Uterus (tissue), 4 donors: ENCODE results near the gene ZSCAN1. TPM values are rescaled to one million over a fixed set of nuclear protein-coding genes. Genes with fewer than 3 reads are reported as not detected.

ENCODE experiments used
- DNase-seq, 2 donors: peaks; one replicate each; pipeline ENCODE4 v3.0.0-alpha.2; 2019 to 2020
- H3K27ac ChIP-seq, 2 donors: fragments of 200-600 bp; sonication (generic); 1 replicate in 1 of 2; 2 replicates in 1 of 2; pipeline ENCODE4 v1.5.1; 2016 to 2018
- H3K27me3 ChIP-seq, 2 donors: fragments of 200-600 bp; sonication (generic); one replicate each; pipeline ENCODE4 v1.5.1; 2018 to 2019; ENCODE audit warnings: control low read depth in 1 of 2
- H3K36me3 ChIP-seq, 2 donors: fragments of 200-600 bp; sonication (generic); one replicate each; pipeline ENCODE4 v1.5.1; 2019; ENCODE audit warnings: control low read depth in 1 of 2
- H3K4me1 ChIP-seq, 2 donors: fragments of 200-600 bp; sonication (generic); one replicate each; pipeline ENCODE4 v1.5.1; 2018 to 2019; ENCODE audit warnings: control low read depth in 1 of 2
- H3K4me3 ChIP-seq, 2 donors: fragments of 200-600 bp; sonication (generic); 1 replicate in 1 of 2; 2 replicates in 1 of 2; pipeline ENCODE4 v1.5.1; 2018 to 2019; ENCODE audit warnings: mild to moderate bottlenecking in 1 of 2
- H3K9me3 ChIP-seq, 2 donors: fragments of 200-600 bp; sonication (generic); one replicate each; pipeline ENCODE4 v1.5.1; 2019; ENCODE audit warnings: control low read depth in 1 of 2
- POLR2A ChIP-seq, 2 donors: fragments of 450-650 bp; IDR thresholded peaks; one replicate each; pipeline ENCODE4 v1.6.1; 2016; ENCODE audit warnings: antibody characterized with exemption in 2 of 2, mild to moderate bottlenecking in 1 of 2, moderate library complexity in 1 of 2
- intact Hi-C: fragments of 100-400 bp; cut with DNase I; formaldehyde crosslinking; loops from one replicate; pipeline ENCODE4 v1.15.1; 2023; ENCODE audit warnings: low total_unique reads
- total RNA-seq, 4 donors: library from RNA; depleted of rRNA in 3 of 4; stranded (reverse); fragments of >200 nt in 3 of 4; gene quantifications; one replicate each; pipeline versions ENCODE4 v1.1.0 to v1.2.4, GENCODE V29; 2014 to 2023
- TF ChIP-seq, protein P1 (sequence below), 4 experiments: fragments of 200-600 bp in 2 of 4; fragments of 450-650 bp in 2 of 4; sonication (generic) in 2 of 4; IDR thresholded peaks; one replicate each; pipeline ENCODE4 v1.5.1; 2016 to 2019; ENCODE audit warnings: antibody characterized with exemption in 4 of 4, mild to moderate bottlenecking in 2 of 4, moderate library complexity in 1 of 4
- donor health status: DM: yes; HTN: yes; CAD: no.

Gene ZSCAN1
- total RNA-seq, 4 donors from 2014 or later: not detected

DNA sequence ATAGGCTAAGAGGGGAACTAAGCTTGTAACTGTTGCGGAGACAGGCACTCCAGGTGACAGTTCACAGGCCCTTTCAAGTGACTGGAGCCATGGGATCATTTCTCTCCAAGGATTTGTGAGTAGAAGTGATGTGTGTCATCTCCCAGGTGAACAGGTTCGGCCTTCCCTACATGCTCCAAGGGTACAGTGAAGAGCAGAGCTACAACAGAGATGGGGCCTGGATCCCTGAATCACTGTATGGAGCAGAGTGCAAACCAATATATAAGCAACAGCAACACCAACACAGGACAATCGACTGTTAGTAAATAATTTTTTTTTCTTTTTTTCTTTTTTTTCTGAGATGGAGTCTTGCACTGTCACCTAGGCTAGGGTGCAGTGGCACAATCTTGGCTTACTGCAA is 49.2 kb downstream of the ZSCAN1 start:
- Histone ChIP-seq H3K27ac (no peak overlapping the region), H3K27me3 (no peaks in the 10 kb centered on the region), H3K4me3 (no peak overlapping the region), H3K9me3 (peaks cover 0 to 39% of the 10 kb centered on the region in 2 donors), H3K4me1 (no peaks in the 10 kb centered on the region), H3K36me3 (no peaks in the 10 kb centered on the region)
- DNase-seq: no peak
- no peak for TF ChIP-seq POLR2A (IDR thresholded peaks at IDR 0.05)
- TF ChIP-seq, protein P1, sequence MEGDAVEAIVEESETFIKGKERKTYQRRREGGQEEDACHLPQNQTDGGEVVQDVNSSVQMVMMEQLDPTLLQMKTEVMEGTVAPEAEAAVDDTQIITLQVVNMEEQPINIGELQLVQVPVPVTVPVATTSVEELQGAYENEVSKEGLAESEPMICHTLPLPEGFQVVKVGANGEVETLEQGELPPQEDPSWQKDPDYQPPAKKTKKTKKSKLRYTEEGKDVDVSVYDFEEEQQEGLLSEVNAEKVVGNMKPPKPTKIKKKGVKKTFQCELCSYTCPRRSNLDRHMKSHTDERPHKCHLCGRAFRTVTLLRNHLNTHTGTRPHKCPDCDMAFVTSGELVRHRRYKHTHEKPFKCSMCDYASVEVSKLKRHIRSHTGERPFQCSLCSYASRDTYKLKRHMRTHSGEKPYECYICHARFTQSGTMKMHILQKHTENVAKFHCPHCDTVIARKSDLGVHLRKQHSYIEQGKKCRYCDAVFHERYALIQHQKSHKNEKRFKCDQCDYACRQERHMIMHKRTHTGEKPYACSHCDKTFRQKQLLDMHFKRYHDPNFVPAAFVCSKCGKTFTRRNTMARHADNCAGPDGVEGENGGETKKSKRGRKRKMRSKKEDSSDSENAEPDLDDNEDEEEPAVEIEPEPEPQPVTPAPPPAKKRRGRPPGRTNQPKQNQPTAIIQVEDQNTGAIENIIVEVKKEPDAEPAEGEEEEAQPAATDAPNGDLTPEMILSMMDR (IDR thresholded peaks at IDR 0.05): no peak
- intact Hi-C loops: no loop called here

DNA sequence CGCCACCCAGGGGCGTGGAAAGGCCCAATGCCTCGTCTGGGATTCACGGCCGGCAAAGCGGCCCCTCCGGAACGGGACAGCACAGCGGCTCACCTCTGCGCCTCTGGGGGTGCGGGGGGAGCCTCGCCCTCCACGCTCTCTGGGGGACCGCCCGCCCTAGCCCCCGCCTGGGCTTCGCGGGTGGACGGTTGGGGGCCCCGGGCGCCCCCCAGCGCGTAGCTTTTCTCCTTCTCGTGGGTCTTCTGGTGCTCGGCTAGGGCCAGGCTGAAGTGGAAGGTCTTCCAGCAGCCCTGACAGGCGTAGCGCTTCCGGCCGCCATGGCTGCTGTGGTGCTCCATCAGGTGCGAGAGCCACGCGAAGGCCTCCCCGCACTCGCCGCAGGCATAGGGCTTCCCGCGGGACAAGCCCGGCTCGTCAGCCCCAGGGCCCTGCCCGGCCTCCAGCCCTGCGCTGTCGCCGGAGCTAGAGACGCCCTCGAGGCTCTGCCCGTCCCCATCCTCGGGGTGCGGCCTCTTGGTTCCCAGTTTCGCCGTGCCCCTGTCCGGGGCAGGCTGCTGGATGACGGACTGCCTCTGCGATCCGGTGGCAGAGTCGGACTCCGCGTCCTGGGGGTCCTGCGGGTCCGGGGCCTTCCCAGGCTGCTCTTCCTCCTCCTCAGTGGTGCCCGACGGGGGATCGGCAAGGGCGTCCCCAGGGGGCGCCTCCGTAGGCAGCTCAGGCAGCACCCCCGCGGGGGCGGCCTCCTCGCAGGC is 50.9 kb downstream of the ZSCAN1 start:
- no peak for TF ChIP-seq POLR2A (IDR thresholded peaks at IDR 0.05)
- TF ChIP-seq, protein P1 (IDR thresholded peaks at IDR 0.05): no peak
- DNase-seq: no peak
- H3K36me3 ChIP-seq: no peaks in the 10 kb centered on the region

DNA sequence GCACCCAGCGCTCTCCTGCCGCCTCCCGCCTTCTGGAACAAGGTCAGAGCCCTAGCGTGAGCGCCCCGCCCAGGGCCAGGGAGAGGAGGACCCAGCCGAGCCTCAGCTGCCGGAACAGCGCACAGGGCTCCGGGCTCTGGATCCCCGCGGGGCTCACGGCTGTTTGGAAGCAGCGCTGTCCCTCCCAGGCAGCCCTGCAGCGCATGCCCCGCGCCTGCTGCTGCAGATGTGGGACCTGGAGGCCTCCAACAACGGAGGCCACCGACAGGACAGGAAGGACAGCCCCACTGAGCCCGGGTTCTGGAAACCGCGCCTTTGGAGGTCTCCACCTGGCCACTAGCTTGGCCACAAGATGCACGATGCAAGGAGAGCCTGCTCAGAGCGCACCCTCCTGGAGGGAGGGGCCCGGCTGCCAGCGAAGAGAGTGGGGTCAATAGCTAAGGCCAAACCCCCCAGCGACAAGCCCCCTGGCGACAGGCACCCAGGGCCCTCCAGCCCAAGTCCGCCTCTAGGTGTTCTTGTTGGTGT is 51.6 kb downstream of the ZSCAN1 start:
- no peaks in the 10 kb centered on the region for H3K4me1 ChIP-seq
- intact Hi-C loops: no loop called here
- no peak for TF ChIP-seq POLR2A (IDR thresholded peaks at IDR 0.05)
- TF ChIP-seq, protein P1 (IDR thresholded peaks at IDR 0.05): no peak
- H3K9me3 ChIP-seq: peaks cover 0 to 43% of the 10 kb centered on the region in 2 donors
- H3K27me3 ChIP-seq: no peaks in the 10 kb centered on the region
- DNase-seq: no peak
- H3K27ac ChIP-seq: no peak overlapping the region
- H3K4me3 ChIP-seq: no peak overlapping the region
- H3K36me3 ChIP-seq: no peaks in the 10 kb centered on the region

More for the DNA sequence above, 50.9 kb downstream of the ZSCAN1 start:
- Histone ChIP-seq H3K4me3 (no peak overlapping the region), H3K9me3 (peaks cover 0 to 40% of the 10 kb centered on the region in 2 donors), H3K4me1 (no peaks in the 10 kb centered on the region), H3K27me3 (no peaks in the 10 kb centered on the region), H3K27ac (no peak overlapping the region)
- intact Hi-C loops: no loop called here

DNA sequence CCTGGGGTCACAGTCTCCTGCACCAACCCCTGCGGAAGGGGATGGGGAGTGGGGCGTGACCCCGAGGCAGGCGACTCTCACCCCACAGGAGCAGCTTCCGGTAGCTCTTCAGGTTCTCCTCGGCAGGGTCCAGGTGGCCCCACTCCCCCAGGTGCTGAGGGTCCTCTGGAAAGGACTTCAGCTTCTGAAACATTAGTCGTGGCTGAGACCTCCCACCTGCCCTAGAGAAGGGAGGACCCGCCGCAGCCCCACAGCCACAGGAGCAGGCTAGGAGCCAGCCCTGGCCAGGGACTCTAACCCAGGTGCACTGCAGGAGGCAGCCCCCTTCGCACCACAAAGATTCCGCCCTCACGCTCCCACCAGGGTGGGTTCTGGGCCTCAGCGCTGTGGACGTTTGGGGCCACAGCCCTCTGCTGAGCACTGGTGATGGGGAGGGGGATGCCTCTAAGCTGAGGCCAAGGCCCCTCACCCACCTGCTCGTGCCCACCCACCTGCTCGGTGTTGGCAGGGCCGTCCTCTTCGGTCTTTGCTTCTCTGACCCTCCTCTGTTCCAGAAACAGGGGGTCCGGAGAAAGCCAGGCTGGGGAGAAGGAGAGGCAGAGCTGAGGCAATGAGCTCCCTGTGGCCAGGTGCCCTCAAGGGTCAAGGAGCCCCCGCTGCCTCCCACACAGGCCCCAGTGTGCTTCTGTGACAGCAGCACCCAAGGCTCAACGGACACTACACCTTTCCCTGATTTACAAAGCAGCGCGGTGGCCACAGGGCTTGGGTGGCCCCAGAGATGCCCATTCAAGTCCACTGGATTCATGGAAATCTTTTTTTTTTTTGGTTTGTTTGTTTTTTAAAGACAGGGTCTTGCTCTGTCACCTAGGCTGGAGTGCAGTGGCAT is 53.2 kb downstream of the ZSCAN1 start:
- Histone ChIP-seq H3K4me1 (no peaks in the 10 kb centered on the region), H3K27me3 (no peaks in the 10 kb centered on the region), H3K4me3 (no peak overlapping the region), H3K36me3 (no peaks in the 10 kb centered on the region), H3K9me3 (peaks cover 0 to 36% of the 10 kb centered on the region in 2 donors), H3K27ac (no peak overlapping the region)
- intact Hi-C loops: no loop called here
- DNase-seq: no peak
- no peak for TF ChIP-seq POLR2A (IDR thresholded peaks at IDR 0.05)
- TF ChIP-seq, protein P1 (IDR thresholded peaks at IDR 0.05): no peak
